HL-60 (cell line): ENCODE measurements around the gene BEGAIN.

ENCODE experiments used
- DNase-seq, 2 experiments: peaks; one replicate each; pipeline ENCODE4 v3.0.0-alpha.2; 2010 to 2020; ENCODE audit warnings: low read depth in 1 of 2, low spot score in 1 of 2
- H3K27ac ChIP-seq: fragments of 250-450 bp; sonication (Bioruptor Pico); replicated peaks from 2 replicates; pipeline ENCODE4 v1.5.1; 2020; ENCODE audit warnings: mild to moderate bottlenecking, moderate library complexity
- H3K27me3 ChIP-seq: fragments of 250-450 bp; sonication (Bioruptor Pico); 2 replicates; pipeline ENCODE4 v1.5.1; 2021; ENCODE audit warnings: mild to moderate bottlenecking, moderate library complexity; ENCODE audit not compliant: insufficient read depth, poor library complexity, severe bottlenecking
- H3K4me3 ChIP-seq: replicated peaks from 2 replicates; pipeline ENCODE4 v1.5.1; 2011; ENCODE audit warnings: mild to moderate bottlenecking, control low read depth, low read length; ENCODE audit not compliant: insufficient read depth
- CTCF ChIP-seq: IDR thresholded peaks from one replicate; pipeline ENCODE4 v1.5.1; 2011; ENCODE audit warnings: low read length, control low read depth, inconsistent platforms; ENCODE audit not compliant: insufficient read depth
- GABPA ChIP-seq: IDR thresholded peaks from 2 replicates; pipeline ENCODE4 v1.6.1; 2012; ENCODE audit warnings: low read depth
- POLR2AphosphoS5 ChIP-seq: IDR thresholded peaks from 2 replicates; pipeline ENCODE4 v1.6.1; 2012; ENCODE audit warnings: low read depth
- REST ChIP-seq: IDR thresholded peaks from 2 replicates; pipeline ENCODE4 v1.6.1; 2012; ENCODE audit warnings: low read depth; ENCODE audit not compliant: insufficient replicate concordance
- SPI1 ChIP-seq: IDR thresholded peaks from 2 replicates; pipeline ENCODE4 v1.6.1; 2012; ENCODE audit warnings: low read depth, mild to moderate bottlenecking, borderline replicate concordance

The BEGAIN gene

GRCh38 chr14:100576091-100577085 is 10.8 kb downstream of the BEGAIN start:
- Histone ChIP-seq H3K4me3 (no peak overlapping the region), H3K27ac (no peak overlapping the region), H3K27me3 (peaks cover 13% of the 10 kb centered on the region)
- no peak for DNase-seq
- TF ChIP-seq CTCF (no peak), SPI1 (no peak), GABPA (no peak), REST (no peak), POLR2AphosphoS5 (no peak)

DNA sequence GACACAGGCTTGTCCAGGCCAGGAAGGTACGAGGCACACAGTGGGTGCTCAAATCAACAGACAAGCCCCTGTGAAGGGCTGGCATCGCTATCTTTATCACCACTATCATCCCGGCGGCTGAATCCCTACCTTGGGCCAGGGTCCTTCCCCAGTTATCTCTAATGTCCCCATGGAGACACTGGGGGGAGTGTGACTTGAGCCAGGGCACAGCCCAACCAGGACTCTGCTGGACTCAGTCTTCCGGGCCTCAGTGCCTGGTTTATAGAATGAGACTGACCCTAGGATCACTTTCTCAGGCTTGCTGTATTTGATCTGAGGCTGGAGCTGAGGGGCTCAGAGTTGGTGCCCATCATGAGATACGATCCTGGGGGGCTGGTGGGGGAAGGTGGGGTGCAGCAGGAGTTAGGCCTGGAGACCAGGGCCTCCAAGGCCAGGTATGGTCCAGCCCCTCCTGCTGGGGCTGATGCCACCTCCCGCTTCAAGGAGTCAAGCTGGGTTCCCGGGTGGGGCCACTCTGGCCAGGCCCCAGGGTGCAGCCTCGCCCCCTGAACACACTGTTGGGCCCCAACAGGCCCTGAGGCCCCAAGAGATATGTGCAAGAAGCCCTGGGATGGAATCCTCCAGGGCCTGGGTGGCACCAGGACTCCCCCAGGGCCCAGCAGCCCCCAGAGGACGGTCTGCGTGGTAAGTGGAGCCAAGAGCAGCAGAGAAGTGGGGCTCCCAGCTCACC is 11.8 kb downstream of the BEGAIN start:
- no peak for DNase-seq

More for the DNA sequence above, 11.8 kb downstream of the BEGAIN start:
- Histone ChIP-seq H3K27me3 (peaks cover 22% of the 10 kb centered on the region), H3K27ac (no peak overlapping the region), H3K4me3 (no peak overlapping the region)
- TF ChIP-seq GABPA = no peak
- TF ChIP-seq SPI1 = no peak
- TF ChIP-seq POLR2AphosphoS5 = no peak
- no peak for TF ChIP-seq CTCF
- TF ChIP-seq REST = no peak
